Measurements from ENCODE around the gene ASIC2. TPM values are rescaled to one million over a fixed set of nuclear protein-coding genes. Genes with fewer than 3 reads are reported as not detected.

The ASIC2 gene
- total RNA-seq, 3 donors from 2014 or later = 0.15 to 0.16 TPM; not detected in 1

- TF ChIP-seq POLR2AphosphoS5 (IDR thresholded peaks at IDR 0.05) = no peak
- no peak for TF ChIP-seq CTCF (IDR thresholded peaks at IDR 0.05)
- TF ChIP-seq POLR2A (IDR thresholded peaks at IDR 0.05) = no peak
- Histone ChIP-seq H3K4me1 (no peaks in the 10 kb centered on the region), H3K36me3 (no peaks in the 10 kb centered on the region), H3K4me3 (no peak overlapping the region), H3K27me3 (no peaks in the 10 kb centered on the region), H3K27ac (no peak overlapping the region), H3K9me3 (no peaks in the 10 kb centered on the region)
- intact Hi-C loops (cut with DNase I; ENCODE audit: low total_unique reads) = no loop called here
- DNase-seq (ENCODE audit: low spot score in 2 of 2) = no peak
Measured at GRCh38 chr17:33072421-33073161, 220.5 kb downstream of the ASIC2 start.

- H3K4me3 ChIP-seq = no peak overlapping the region
- DNase-seq (ENCODE audit: low spot score in 2 of 2) = no peak
- intact Hi-C loops (cut with DNase I; ENCODE audit: low total_unique reads) = no loop called here
- H3K27me3 ChIP-seq = no peaks in the 10 kb centered on the region
- no peaks in the 10 kb centered on the region for H3K4me1 ChIP-seq
- TF ChIP-seq CTCF (IDR thresholded peaks at IDR 0.05) (no peak), POLR2AphosphoS5 (IDR thresholded peaks at IDR 0.05) (no peak), POLR2A (IDR thresholded peaks at IDR 0.05) (no peak)
- no peaks in the 10 kb centered on the region for H3K36me3 ChIP-seq
- H3K27ac ChIP-seq = no peak overlapping the region
- no peaks in the 10 kb centered on the region for H3K9me3 ChIP-seq
Measured at GRCh38 chr17:33071656-33072055, 221.4 kb downstream of the ASIC2 start.

GRCh38 chr17:33057564-33057963 lies 235.5 kb downstream of the ASIC2 start:
- no peaks in the 10 kb centered on the region for H3K27me3 ChIP-seq
- no peaks in the 10 kb centered on the region for H3K4me1 ChIP-seq
- no peak overlapping the region for H3K27ac ChIP-seq
- no peaks in the 10 kb centered on the region for H3K9me3 ChIP-seq
- intact Hi-C loops (cut with DNase I; ENCODE audit: low total_unique reads) = loop anchor here (5.0 kb wide), 1 partner anchor 715 kb away; no protein-coding TSS in a partner anchor
- DNase-seq (ENCODE audit: low spot score in 2 of 2) = no peak
- H3K4me3 ChIP-seq = no peak overlapping the region
- TF ChIP-seq POLR2AphosphoS5 (IDR thresholded peaks at IDR 0.05) = no peak
- no peak for TF ChIP-seq CTCF (IDR thresholded peaks at IDR 0.05)
- TF ChIP-seq POLR2A (IDR thresholded peaks at IDR 0.05) = no peak
- H3K36me3 ChIP-seq = no peaks in the 10 kb centered on the region

GRCh38 chr17:33056399-33057146 lies 236.5 kb downstream of the ASIC2 start:
- Histone ChIP-seq H3K27me3 (no peaks in the 10 kb centered on the region), H3K4me3 (no peak overlapping the region), H3K27ac (no peak overlapping the region), H3K9me3 (no peaks in the 10 kb centered on the region), H3K4me1 (no peaks in the 10 kb centered on the region), H3K36me3 (no peaks in the 10 kb centered on the region)
- intact Hi-C loops (cut with DNase I; ENCODE audit: low total_unique reads) = loop anchor here (5.0 kb wide), 1 partner anchor 716 kb away; no protein-coding TSS in a partner anchor
- DNase-seq (ENCODE audit: low spot score in 2 of 2) = no peak
- TF ChIP-seq CTCF (IDR thresholded peaks at IDR 0.05) (no peak), POLR2A (IDR thresholded peaks at IDR 0.05) (no peak), POLR2AphosphoS5 (IDR thresholded peaks at IDR 0.05) (no peak)

- intact Hi-C loops (cut with DNase I; ENCODE audit: low total_unique reads) = loop anchor here (5.0 kb wide), 1 partner anchor 717 kb away; no protein-coding TSS in a partner anchor
- Histone ChIP-seq H3K27me3 (no peaks in the 10 kb centered on the region), H3K4me3 (no peak overlapping the region), H3K27ac (no peak overlapping the region), H3K9me3 (no peaks in the 10 kb centered on the region), H3K36me3 (no peaks in the 10 kb centered on the region), H3K4me1 (no peaks in the 10 kb centered on the region)
- TF ChIP-seq CTCF (IDR thresholded peaks at IDR 0.05) (no peak), POLR2A (IDR thresholded peaks at IDR 0.05) (no peak), POLR2AphosphoS5 (IDR thresholded peaks at IDR 0.05) (no peak)
- DNase-seq (ENCODE audit: low spot score in 2 of 2) = no peak
Measured at GRCh38 chr17:33055746-33056145, 237.3 kb downstream of the ASIC2 start.
